H1 (cell line): ENCODE measurements around the gene TRAIP. TPM values are rescaled to one million over a fixed set of nuclear protein-coding genes. Genes with fewer than 3 reads are reported as not detected.

Experiments used
- E2F6 ChIP-seq: IDR thresholded peaks from 2 replicates; pipeline ENCODE4 v1.6.1; 2012; ENCODE audit warnings: inconsistent platforms
- JUN ChIP-seq: IDR thresholded peaks from 2 replicates; pipeline ENCODE4 v1.6.1; 2011; ENCODE audit warnings: low read depth, mild to moderate bottlenecking, improper control_type of control experiment, low read length
- MAX ChIP-seq: IDR thresholded peaks from 2 replicates; pipeline ENCODE4 v1.6.1; 2012; ENCODE audit warnings: inconsistent platforms
- POU5F1 ChIP-seq: IDR thresholded peaks from 2 replicates; pipeline ENCODE4 v1.6.1; 2011; ENCODE audit warnings: low read depth, mild to moderate bottlenecking, low read length, moderate library complexity
- RNF2 ChIP-seq: fragments of 200-900, 300-1000 bp; sonication (generic); IDR thresholded peaks from 2 replicates; pipeline ENCODE4 v1.7.1; 2016; ENCODE audit warnings: borderline replicate concordance, low read depth, mild to moderate bottlenecking, antibody characterized with exemption, low read length; ENCODE audit not compliant: poor library complexity, severe bottlenecking; ENCODE audit errors: missing control alignments
- SP2 ChIP-seq: IDR thresholded peaks from 2 replicates; pipeline ENCODE4 v1.6.1; 2012; ENCODE audit warnings: mild to moderate bottlenecking, low read length, inconsistent platforms
- TEAD4 ChIP-seq: IDR thresholded peaks from 2 replicates; pipeline ENCODE4 v1.6.1; 2012; ENCODE audit warnings: low read depth, low read length, inconsistent platforms, mixed read lengths
- polyA plus RNA-seq, 7 experiments: library from polyadenylated mRNA; depleted of rRNA in 3 of 7; stranded (reverse) in 5 of 7; unstranded in 2 of 7; fragments of >200 nt in 5 of 7; fragments of 200-250 nt in 2 of 7; gene quantifications; 1 replicate in 5 of 7; 2 replicates in 1 of 7; 4 replicates in 1 of 7; pipeline versions ENCODE4 v1.2.1 to v1.2.3, GENCODE V29; 2011 to 2013; ENCODE audit warnings: missing spikeins in 2 of 7, mixed read lengths in 2 of 7
- total RNA-seq: library from RNA; stranded (reverse); fragmentation: NEBNext Ultra II Directional; extraction: Animal tissue kit (Norgen Biotek cat#: 25700); gene quantifications from 2 replicates; pipeline ENCODE4 v1.2.1, GENCODE V29; 2021

The TRAIP gene
- total and polyA plus RNA-seq, 2 of the 8 experiments (the other 6 are each of a cell fraction or from before 2014, with no cell fraction given), result 27.7 to 28.1 TPM

GRCh38 chr3:49780080-49780974, 76.0 kb downstream of the TRAIP start (continued):
- TF ChIP-seq E2F6 (no peak), POU5F1 (no peak), RNF2 (no peak), MAX (no peak), SP2 (no peak), TEAD4 (no peak), JUN (no peak)
